ENCODE measurements around the gene MTMR3. TPM values are rescaled to one million over a fixed set of nuclear protein-coding genes. Genes with fewer than 3 reads are reported as not detected.

MTMR3 gene
- total RNA-seq, 1 experiment from 2014 or later = 27.3 TPM

DNA sequence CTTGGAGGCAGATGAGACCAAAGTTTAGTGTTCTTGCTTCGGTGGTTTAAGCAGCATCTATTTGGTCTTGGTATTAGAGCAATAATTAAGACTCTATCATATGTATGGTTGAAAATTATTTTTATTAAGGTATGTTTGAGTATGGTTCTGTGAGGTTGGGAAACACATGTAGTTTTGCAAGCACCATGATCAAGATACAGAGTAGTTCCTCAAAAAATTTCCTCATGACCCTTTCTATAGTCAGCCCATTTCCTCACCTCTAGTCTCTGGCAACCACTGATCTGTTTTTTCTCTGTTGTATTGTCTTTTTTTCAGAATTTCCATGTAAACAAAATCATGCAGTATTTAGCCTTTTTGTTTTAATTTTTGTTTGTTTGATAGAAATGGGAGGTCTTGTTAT is 18.4 kb downstream of the MTMR3 start:
- POLR2A ChIA-PET = no interaction called here

GRCh38 chr22:29903371-29903770 is 20.4 kb downstream of the MTMR3 start:
- TF ChIP-seq CTCF (IDR thresholded peaks at IDR 0.05; ENCODE audit: insufficient read depth in 1 of 2, low read depth in 1 of 2, low read length in 1 of 2, severe bottlenecking in 1 of 2, unreplicated experiment in 1 of 2) = no peak
- Histone ChIP-seq H3K4me3 (ENCODE audit: low read depth, low read length) (no peak overlapping the region), H3K4me1 (peaks cover 17% of the 10 kb centered on the region), H3K36me3 (ENCODE audit: control insufficient read depth, insufficient read depth, low read length) (no peaks in the 10 kb centered on the region), H3K9me3 (no peaks in the 10 kb centered on the region), H3K27me3 (replicated peaks; ENCODE audit: control insufficient read depth, insufficient read depth, low read length) (no peaks in the 10 kb centered on the region)
- CTCF ChIA-PET = interaction anchor here (2.1 kb wide), 1 partner anchor 20 kb away, joined by 7 read pairs; the partner anchor contains the start of gene MTMR3
- peaks cover 6% of the 10 kb centered on the region for H3K4me1 Mint-ChIP-seq (ENCODE audit: low read depth, unreplicated experiment)
- H3K27ac Mint-ChIP-seq (ENCODE audit: unreplicated experiment) = no peak overlapping the region
- H3K27me3 Mint-ChIP-seq (ENCODE audit: insufficient read depth, unreplicated experiment) = no peaks in the 10 kb centered on the region
- POLR2A ChIA-PET = no interaction called here
- no peaks in the 10 kb centered on the region for H3K9me3 Mint-ChIP-seq (ENCODE audit: unreplicated experiment)
- BruUV-seq (replicated peaks) = no TSS peak
- H3K36me3 Mint-ChIP-seq (ENCODE audit: insufficient read depth, unreplicated experiment) = no peaks in the 10 kb centered on the region
- DNase-seq = no peak
- intact Hi-C loops (cut with micrococcal nuclease; ENCODE audit: unreplicated experiment) = no loop called here
- H3K4me3 Mint-ChIP-seq (ENCODE audit: unreplicated experiment) = no peak overlapping the region

More for the DNA sequence above, 18.4 kb downstream of the MTMR3 start:
- no peaks in the 10 kb centered on the region for H3K27me3 ChIP-seq (replicated peaks; ENCODE audit: control insufficient read depth, insufficient read depth, low read length)
- intact Hi-C loops (cut with micrococcal nuclease; ENCODE audit: unreplicated experiment) = no loop called here
- Mint-ChIP-seq H3K27me3 (ENCODE audit: insufficient read depth, unreplicated experiment) (no peaks in the 10 kb centered on the region), H3K9me3 (ENCODE audit: unreplicated experiment) (no peaks in the 10 kb centered on the region), H3K4me1 (ENCODE audit: low read depth, unreplicated experiment) (no peaks in the 10 kb centered on the region), H3K4me3 (ENCODE audit: unreplicated experiment) (no peak overlapping the region), H3K27ac (ENCODE audit: unreplicated experiment) (no peak overlapping the region), H3K36me3 (ENCODE audit: insufficient read depth, unreplicated experiment) (no peaks in the 10 kb centered on the region)
- CTCF ChIA-PET = no interaction called here
- no peaks in the 10 kb centered on the region for H3K36me3 ChIP-seq (ENCODE audit: control insufficient read depth, insufficient read depth, low read length)
- peaks cover 5% of the 10 kb centered on the region; the same call in 1 of the 2 replicates for H3K4me1 ChIP-seq
- no TSS peak for BruUV-seq (replicated peaks)
- DNase-seq = no peak
- no peak for TF ChIP-seq CTCF (IDR thresholded peaks at IDR 0.05; ENCODE audit: insufficient read depth in 1 of 2, low read depth in 1 of 2, low read length in 1 of 2, severe bottlenecking in 1 of 2, unreplicated experiment in 1 of 2)
- H3K4me3 ChIP-seq (ENCODE audit: low read depth, low read length) = no peak overlapping the region
- H3K9me3 ChIP-seq = no peaks in the 10 kb centered on the region

DNA sequence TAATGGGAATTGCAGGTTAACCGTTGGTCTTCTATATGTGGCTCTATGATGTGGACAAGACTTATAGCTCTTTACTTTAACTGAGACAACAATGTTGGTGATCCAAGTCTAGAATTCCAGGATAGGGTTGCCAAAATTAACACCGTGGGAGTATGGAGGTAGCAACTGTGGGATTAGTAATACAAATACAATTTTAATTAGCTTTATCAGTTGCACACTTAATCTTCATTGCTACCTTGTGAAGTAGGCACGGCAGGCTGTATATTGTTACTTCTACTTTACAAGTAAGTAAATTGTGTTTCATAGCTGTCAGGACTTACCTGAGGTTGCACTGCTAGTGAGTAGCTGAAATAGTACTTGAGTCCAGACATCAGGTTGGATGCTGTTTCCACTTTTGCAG is 21.0 kb downstream of the MTMR3 start:
- intact Hi-C loops (cut with micrococcal nuclease; ENCODE audit: unreplicated experiment) = no loop called here
- H3K36me3 Mint-ChIP-seq (ENCODE audit: insufficient read depth, unreplicated experiment) = no peaks in the 10 kb centered on the region
- H3K27me3 Mint-ChIP-seq (ENCODE audit: insufficient read depth, unreplicated experiment) = no peaks in the 10 kb centered on the region
- Histone ChIP-seq H3K9me3 (no peaks in the 10 kb centered on the region), H3K36me3 (ENCODE audit: control insufficient read depth, insufficient read depth, low read length) (no peaks in the 10 kb centered on the region), H3K4me3 (ENCODE audit: low read depth, low read length) (no peak overlapping the region), H3K27me3 (replicated peaks; ENCODE audit: control insufficient read depth, insufficient read depth, low read length) (no peaks in the 10 kb centered on the region), H3K4me1 (peaks cover 19% of the 10 kb centered on the region)
- POLR2A ChIA-PET = interaction anchor here (0.5 kb wide), 1 partner anchor 20 kb away, joined by 10 read pairs; no protein-coding TSS in a partner anchor
- no TSS peak for BruUV-seq (replicated peaks)
- no peak for TF ChIP-seq CTCF (IDR thresholded peaks at IDR 0.05; ENCODE audit: insufficient read depth in 1 of 2, low read depth in 1 of 2, low read length in 1 of 2, severe bottlenecking in 1 of 2, unreplicated experiment in 1 of 2)
- H3K9me3 Mint-ChIP-seq (ENCODE audit: unreplicated experiment) = no peaks in the 10 kb centered on the region
- no peak overlapping the region for H3K27ac Mint-ChIP-seq (ENCODE audit: unreplicated experiment)
- peaks cover 6% of the 10 kb centered on the region for H3K4me1 Mint-ChIP-seq (ENCODE audit: low read depth, unreplicated experiment)
- CTCF ChIA-PET = interaction anchor here (2.1 kb wide), 1 partner anchor 21 kb away, joined by 7 read pairs; the partner anchor contains the start of gene MTMR3
- DNase-seq = no peak
- no peak overlapping the region for H3K4me3 Mint-ChIP-seq (ENCODE audit: unreplicated experiment)

Measured in Caco-2 (cell line).